ENCODE data around the gene EP300.

DNA sequence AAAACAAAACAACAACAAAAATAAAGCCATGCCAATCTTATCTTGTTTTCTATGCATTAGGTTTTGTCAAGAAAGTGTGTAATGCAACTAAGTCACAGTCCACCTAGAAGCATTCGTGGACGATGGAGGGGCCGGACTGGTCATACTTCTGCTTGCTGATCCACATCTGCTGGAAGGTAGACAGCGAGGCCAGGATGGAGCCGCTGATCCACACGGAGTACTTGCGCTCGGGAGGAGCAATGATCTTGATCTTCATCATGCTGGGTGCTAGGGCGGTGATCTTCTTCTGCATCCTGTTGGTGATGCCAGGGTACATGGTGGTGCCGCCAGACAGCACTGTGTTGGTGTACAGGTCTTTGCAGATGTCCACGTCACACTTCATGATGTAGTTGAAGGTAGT is 18.3 kb upstream of the EP300 start:
- TF ChIP-seq ZNF274 (IDR thresholded peaks at IDR 0.05; ENCODE audit: borderline replicate concordance, extremely low read depth, low read length) (no peak), GTF2F1 (IDR thresholded peaks at IDR 0.05; ENCODE audit: borderline replicate concordance, low read depth, low read length) (no peak), POLR2AphosphoS5 (IDR thresholded peaks at IDR 0.05; ENCODE audit: low read depth, low read length) (no peak)
- TF ChIP-seq, protein P1, sequence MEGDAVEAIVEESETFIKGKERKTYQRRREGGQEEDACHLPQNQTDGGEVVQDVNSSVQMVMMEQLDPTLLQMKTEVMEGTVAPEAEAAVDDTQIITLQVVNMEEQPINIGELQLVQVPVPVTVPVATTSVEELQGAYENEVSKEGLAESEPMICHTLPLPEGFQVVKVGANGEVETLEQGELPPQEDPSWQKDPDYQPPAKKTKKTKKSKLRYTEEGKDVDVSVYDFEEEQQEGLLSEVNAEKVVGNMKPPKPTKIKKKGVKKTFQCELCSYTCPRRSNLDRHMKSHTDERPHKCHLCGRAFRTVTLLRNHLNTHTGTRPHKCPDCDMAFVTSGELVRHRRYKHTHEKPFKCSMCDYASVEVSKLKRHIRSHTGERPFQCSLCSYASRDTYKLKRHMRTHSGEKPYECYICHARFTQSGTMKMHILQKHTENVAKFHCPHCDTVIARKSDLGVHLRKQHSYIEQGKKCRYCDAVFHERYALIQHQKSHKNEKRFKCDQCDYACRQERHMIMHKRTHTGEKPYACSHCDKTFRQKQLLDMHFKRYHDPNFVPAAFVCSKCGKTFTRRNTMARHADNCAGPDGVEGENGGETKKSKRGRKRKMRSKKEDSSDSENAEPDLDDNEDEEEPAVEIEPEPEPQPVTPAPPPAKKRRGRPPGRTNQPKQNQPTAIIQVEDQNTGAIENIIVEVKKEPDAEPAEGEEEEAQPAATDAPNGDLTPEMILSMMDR (IDR thresholded peaks at IDR 0.05; ENCODE audit: control extremely low read depth in 1 of 3, insufficient read depth in 1 of 3, low read depth in 1 of 3, low read length in 3 of 3) = no peak
- TF ChIP-seq, protein P2, sequence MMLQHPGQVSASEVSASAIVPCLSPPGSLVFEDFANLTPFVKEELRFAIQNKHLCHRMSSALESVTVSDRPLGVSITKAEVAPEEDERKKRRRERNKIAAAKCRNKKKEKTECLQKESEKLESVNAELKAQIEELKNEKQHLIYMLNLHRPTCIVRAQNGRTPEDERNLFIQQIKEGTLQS (IDR thresholded peaks at IDR 0.05; ENCODE audit: insufficient read depth, low read depth, low read length) = no peak
